NCI-H2227 (cell line): ENCODE measurements around the gene OSGEPL1.
"Not testable (repeated sequence)": the region's sequence is repeated elsewhere in the genome, so short reads cannot be mapped to it uniquely, and the experiment has no call there.

Source experiments
- DNase-seq: peaks from one replicate; lab custom pipeline; 2025; ENCODE audit not compliant: unreplicated experiment; lab: John Stamatoyannopoulos, UW

OSGEPL1 gene, protein sequence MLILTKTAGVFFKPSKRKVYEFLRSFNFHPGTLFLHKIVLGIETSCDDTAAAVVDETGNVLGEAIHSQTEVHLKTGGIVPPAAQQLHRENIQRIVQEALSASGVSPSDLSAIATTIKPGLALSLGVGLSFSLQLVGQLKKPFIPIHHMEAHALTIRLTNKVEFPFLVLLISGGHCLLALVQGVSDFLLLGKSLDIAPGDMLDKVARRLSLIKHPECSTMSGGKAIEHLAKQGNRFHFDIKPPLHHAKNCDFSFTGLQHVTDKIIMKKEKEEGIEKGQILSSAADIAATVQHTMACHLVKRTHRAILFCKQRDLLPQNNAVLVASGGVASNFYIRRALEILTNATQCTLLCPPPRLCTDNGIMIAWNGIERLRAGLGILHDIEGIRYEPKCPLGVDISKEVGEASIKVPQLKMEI

DNA sequence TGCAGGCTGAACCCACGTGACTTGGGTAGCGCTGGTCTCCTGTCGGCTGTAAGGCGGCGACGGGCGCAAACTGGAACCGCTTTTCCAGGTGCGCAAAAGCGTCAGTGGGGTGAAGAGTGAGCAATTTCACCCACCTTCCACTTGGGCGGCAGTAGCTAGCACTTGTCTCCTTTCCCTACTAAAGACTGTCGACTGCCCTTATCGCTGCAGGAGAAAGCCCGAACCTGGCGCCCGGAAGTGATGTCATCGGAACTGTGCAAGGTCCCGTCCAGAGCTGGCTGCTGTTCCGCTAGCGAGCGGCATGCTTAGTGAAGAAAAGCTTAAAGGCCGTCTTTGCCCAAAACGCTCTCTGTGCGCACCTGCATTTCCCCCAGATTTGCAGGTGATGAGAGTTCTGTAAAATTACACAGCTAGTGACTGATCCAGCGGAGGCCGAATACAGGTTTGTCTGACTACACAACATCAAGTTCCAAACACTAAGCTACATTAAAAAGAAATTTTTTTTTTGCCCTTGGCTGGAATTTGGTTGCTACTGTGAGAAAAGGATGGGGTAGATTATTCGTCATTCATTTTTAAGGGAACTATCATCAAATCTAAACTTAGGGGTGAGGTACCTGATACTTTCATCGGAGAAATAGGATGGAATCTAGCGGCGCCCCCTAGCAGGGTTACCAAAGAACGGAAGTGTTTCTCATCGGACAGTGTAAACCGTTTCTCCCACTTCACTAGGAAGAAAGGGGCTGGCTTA, at the start of gene OSGEPL1:
Gene OSGEPL1 (minus strand): TSS at position 242 of the 748 bp plus-strand sequence. CDS start 1,152 bp downstream, outside the sequence.
- peak; percentile 98 for DNase-seq

DNA sequence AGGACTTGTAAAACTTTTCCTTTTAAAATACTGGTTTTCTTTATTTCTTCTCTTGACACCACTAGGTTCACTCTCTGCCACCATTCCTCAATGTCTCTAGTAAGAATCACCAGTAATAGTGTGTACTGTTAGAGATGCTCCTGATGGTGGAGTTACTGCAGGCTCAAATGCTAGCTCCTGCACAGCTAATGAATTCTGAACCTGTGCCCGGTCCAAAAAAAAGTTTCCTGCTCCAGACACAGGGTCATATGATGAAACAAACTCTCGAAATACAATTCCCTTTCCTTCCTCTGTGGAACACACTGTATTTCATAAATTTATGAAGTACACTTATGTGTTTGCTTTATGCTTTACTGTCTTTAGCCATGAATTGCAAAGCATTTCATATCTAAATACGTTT, 40.8 kb upstream of the OSGEPL1 start:
- no peak for DNase-seq

DNA sequence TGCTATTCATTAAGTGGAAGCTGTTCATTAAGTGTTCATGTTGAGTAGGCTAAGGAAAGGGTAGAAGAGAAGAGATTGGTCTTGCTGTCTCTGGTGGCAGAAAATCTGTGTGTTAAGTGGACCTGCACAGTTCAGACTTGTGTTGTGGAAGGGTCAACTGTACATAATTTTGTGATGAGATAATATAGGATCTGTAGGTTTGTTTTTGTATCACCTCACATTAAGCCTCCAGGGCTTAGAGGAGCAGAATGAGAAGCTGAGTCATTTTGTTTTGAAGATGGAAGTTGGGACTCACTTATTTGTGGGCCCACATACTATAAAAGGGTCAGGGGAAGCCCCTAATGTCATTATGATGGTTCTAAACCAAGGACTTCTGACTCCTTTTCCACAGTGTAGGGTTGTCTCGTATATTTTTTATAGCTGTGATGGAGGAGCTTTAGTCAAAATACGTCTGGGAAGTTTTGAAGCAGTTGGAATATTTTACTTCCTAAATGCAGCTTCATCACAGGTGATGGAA, 39.9 kb upstream of the OSGEPL1 start:
- no peak for DNase-seq

DNA sequence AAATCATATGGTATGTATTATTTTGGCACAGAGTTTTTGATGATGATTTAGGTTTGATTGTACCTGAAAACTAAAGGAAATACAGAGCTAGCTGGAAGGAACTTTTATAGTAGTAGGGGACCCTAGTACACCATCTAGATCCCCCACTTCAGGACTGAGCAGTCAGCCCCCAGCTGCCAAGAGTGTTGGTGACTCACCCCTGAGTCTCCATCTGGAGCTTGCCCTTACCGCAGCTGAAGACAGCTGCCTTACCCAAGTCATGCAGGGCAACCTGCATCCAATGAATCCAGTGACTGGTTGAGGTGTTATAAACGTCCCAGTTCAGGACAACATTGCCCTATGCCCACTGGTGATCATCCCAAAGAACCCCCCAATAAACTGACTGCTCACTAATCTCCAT, 36.9 kb upstream of the OSGEPL1 start:
- DNase-seq = no peak

DNA sequence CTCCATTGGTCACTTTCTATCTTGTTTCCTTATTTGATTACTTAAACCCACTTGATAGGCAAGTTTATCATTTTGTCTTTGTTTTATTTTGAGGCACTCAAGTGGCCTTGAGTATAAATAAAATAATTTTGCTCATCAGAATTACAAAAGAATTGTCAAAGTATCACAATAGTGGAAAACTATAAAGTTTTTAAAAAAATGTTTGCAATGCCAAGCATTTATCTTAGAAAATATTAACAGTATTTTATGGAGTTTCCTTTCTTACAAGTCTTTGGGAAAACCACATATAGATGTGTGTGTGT, 36.4 kb upstream of the OSGEPL1 start:
- no peak for DNase-seq

DNA sequence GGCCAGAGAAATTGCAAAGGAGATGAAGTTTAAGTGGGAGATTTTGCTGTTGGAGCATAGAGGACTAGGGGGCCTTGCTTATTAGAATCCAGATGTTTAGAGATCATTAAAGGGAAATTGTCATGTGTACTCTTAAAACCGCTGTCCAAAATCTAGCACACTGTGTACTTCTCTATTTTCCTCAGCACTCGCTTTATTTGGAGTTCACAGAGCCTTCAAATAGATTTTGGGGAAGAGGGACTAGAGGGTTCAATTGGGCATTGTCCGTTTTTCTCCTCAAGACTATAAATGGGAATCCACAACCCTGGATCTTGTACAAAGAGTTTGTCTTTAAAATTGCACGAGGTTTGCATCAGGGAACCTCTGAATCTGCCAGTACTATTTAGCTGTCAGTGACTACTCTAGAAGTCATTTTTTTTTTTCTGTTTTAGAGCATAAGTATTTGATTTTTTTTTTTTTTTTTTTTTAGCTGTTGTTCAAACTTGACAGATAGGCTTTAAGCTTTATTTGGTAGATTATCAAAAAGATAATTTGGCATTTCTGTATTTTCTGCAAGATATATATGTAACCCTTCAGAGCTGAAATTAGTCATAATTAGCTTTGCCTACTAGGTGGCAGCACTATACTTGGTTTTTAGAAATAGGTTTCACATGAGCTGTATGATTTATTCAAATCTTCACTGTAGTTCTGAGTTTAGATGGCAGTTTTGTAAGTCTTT, 35.9 kb upstream of the OSGEPL1 start:
- peak; percentile 20 for DNase-seq

DNA sequence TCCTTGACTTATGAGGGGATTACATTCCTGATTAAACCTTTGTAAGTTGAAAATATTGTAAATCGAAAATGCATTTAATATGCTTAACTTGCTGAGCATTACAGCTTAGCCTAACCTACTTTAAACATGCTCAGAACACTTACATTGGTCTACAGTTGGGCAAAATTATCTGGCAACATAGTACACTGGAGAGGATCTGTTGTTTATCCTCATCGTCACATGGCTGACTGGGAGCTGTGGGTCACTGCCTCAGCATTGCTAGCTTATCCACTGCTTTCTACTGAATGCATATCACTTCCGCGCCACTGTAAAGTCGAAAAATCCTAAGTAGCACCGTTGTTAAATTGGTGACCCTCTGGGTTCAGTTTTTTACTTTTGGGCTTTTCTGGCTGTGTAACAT, 35.3 kb upstream of the OSGEPL1 start:
- no peak for DNase-seq

DNA sequence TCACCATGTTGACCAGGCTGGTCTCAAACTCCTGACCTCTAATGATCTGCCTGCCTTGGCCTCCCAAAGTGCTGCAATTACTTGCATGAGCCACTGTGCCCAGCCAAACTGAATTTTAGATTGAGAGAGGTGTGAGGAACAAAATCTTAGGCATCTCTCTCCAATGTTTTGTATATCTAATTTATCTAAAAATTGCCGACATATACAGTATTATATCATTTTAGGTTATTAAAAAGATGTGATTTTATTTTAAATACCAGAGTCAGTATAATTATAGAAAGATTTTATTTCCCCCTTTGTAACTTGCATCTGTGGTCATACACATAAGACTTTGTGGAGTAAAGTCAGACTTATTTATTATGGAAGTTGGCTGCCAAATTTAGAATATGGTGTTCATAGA, 31.7 kb upstream of the OSGEPL1 start:
- DNase-seq = no peak

DNA sequence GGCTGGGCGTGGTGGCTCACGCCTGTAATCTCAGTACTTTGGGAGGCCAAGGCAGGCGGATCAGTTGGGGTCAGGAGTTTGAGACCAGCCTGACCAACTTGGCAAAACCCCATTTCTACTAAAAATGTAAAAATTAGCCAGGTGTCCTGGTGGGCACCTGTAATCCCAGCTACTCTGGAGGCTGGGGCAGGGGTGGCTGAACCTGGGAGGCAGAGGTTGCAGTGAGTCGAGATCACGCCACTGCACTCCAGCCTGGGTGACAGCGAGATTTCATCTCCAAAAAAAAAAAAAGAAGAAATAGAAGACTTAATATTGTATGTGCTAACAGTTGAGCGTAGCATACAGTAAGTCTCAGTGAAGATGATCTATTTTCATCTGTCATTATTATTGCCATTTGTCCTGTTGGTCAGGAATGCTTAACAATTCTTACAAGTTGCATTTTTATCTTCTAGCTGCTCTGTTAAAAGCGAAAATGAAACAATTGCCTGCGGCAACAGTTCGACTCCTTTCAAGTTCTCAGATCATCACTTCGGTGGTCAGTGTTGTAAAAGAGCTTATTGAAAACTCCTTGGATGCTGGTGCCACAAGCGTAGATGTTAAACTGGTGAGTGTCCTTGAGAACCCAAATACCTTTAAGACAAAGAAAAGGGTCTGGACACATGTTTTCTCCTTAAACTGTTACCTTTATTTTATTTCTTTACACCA, 28.9 kb upstream of the OSGEPL1 start:
- no peak for DNase-seq

DNA sequence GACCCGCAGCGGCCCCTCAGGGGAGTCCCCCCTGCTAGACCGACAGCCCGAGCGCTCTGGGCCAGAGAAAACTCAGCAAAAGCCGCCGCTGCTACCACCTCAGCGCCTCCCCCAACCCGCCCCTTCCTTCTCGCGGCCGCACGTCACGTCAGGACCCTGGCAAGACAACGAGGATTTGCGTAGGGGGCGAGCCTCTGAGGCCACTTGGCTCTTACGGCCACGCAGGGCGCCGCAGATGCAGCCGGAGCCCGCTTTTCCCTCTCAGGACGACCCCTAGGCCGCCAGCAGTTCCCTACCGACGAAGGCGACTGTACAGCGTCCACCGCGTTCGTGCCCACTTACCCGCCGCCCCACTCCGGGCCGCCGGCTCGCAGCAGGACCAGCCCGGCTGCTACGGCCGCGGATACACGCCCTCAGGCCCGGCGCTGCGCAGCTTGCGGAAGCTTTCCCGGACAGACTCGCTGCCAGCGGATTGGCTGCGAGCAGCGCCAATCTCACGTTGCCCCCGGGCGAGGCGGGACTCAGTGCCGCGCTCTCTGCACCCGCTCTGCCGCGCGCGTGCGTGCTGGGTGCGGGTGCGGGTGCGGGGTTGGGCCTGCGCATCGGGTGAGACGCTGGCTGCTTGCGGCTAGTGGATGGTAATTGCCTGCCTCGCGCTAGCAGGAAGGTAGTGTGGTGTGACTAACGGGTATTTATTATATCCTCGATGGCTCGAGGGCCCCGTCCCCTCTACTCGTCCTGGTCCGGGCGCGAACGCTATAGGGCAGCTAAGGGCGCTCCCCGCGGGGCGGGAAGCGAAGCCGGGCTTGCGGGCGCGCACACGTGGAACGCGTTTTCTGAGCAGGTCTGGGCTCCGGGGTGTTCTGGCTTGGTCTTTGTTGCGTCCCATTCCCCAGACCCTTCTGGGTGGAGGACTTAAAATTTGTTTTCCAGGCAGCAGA, 21.6 kb upstream of the OSGEPL1 start, which contains the start of the genes ORMDL1 and PMS1:
Gene ORMDL1 (minus strand): TSS at position 413 of the 941 bp plus-strand sequence. CDS start 1,744 bp downstream, outside the sequence.
Gene PMS1 (plus strand): TSS at position 524 of the 941 bp plus-strand sequence. CDS start 7,360 bp downstream, outside the sequence.
- peak; percentile 99 for DNase-seq

DNA sequence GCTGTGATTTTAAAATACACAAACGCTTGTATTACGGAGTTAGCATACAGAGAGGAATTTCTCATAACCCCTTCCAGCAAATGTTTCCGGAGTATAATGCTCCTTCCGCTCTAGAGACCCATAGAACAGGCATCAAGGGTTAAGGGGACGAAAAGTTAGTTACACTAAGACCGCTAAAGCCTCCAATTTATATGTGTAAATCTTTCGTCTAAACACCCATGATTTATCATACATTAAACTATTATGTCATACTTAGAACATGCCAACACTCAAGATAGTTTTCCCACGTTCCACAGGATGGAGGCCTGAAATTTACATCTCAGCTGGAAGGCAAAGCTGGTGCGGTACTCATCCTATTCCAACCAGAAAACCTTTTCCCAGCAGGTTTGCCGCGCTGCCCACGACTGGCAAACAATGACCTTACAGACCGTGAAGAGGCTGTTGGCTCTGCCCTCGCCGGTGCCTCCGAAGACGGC, 20.9 kb upstream of the OSGEPL1 start:
- DNase-seq = peak; percentile 69

DNA sequence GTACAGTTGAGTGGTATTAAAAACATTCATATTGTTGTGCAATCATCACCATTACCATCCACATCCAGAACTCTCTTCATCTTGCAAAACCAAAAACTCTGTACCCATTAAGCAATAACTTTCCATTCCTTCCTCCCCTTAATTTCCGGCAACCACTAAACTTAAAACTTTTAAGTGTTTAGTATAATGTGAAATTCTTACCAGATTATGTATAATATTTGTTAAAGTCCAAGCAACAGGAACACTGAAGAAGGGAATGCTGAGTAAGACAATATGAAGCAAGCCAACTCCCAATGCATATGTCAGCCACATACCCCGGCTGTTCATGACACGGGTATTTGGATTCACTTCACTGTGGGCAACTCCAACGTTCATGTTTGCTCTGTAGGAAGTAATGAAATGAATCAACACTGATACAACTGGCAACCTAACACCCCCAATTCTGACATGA, 19.7 kb upstream of the OSGEPL1 start:
- DNase-seq = no peak

DNA sequence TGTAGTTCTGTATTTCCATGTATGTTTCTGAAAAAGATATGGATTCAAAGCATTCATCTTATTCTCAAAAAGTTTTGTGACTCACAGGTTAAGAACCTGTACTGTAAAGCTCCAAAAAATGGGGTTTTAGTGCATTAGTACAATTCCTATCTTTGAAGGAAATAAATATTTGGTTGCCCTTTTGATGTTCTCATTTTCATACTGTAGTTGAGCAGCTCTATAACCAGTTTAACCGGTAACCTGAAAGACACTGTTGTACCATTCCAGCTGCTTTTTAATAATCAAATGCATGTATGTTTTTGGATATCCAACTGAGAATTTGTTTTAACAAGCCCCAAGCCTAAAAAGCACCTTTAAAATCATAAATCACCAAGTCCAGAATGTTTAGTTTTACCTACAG, 9.6 kb upstream of the OSGEPL1 start:
- DNase-seq = no peak

DNA sequence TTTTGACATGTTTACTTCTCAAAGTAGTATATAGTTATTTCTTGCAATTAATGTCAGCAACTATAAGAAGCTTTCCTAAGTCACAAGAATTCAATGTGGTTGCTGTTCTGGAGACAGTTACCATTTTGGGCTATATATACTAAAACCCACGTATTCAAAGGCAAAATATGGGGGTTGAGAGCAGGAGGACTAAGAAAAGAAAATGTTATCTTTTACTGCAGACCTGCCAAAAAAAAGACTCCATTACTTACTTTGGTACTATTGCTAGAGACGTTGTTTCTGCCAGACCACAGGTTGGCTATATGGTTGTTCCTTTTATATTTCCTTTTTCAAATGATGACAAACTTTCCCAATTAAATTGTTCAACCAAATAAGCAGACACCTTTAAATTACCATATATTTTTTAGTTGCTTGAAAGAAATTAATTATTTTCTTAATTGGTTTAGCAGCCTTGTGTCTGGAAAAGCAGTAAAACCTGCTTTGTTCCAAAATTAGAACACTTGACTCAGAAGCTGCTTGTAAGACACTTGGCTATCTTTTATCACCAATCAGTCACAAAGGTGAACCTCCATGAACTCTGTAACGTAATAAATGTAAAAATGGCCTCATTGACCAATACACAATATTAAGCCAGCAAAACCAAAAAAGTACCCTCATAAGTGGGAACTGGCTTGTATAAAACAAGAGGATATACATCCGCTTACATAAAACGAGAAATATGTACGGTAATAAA, 8.2 kb upstream of the OSGEPL1 start:
- DNase-seq = no peak

DNA sequence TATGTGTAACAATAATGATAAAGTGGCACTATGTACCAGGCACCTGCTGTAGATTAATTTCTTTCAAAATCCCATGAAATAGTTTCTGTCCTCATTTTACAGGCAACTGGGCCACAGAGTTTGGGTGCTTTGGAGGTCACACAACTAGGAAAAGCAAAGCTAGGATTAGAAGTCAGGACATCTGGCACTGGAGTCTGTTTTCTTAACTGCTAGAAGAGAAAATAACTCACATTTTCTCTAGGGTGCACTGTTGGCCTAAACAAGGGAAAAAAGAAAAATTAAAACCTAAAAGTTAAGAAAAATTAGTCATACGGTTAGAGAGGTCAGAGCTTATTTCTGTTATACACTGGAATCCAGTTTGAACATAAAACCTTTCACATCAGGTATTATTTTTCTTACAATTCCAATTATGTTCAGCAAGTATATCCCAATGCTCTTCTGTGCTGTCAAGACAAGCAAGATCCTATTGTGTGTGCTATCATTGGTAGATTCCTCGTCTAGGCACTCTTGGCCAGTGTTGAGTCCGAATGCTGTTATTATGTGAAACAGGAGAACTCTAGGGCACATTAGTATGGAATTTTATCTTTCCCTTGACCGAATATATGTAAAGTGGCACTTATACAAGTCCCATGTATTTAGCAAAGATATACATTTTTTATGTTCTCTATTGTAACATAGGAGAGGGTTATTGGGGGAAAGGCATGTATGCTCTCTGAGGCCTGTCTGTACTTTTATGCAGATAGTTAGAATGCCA, 1.5 kb upstream of the OSGEPL1 start:
- no peak for DNase-seq

DNA sequence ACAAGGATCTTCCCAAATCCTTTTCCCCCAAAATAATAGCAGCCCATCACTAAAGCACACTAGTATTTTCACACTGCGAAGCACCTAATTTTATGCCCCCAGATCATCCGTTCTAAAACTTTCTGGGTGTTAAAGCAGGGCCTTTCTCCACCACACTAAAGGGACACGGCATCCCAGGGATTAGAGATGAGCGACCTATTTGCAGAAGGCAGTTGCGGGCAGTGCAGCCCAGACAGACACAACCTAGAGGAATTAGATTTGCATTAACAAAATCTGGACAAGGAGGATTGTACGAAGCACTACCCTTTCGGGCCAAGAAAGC, 402 bp downstream of the OSGEPL1 start:
- DNase-seq = no peak

DNA sequence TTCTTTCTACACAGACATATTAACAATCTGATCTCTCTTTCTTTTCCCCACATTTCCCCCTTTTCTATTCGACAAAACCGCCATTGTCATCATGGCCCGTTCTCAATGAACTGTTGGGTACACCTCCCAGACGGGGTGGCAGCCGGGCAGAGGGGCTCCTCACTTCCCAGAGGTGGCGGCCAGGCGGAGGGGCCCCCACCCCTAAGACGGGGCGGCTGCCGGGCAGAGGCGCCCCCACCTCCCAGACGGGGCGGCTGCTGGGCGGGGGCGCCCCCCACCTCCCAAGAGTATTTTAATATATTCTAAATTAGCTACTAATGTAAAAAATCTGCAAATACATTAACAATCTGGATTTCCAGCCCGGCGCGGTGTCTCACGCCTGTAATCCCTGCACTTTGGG, 2.4 kb downstream of the OSGEPL1 start:
- DNase-seq = not testable (repeated sequence)

DNA sequence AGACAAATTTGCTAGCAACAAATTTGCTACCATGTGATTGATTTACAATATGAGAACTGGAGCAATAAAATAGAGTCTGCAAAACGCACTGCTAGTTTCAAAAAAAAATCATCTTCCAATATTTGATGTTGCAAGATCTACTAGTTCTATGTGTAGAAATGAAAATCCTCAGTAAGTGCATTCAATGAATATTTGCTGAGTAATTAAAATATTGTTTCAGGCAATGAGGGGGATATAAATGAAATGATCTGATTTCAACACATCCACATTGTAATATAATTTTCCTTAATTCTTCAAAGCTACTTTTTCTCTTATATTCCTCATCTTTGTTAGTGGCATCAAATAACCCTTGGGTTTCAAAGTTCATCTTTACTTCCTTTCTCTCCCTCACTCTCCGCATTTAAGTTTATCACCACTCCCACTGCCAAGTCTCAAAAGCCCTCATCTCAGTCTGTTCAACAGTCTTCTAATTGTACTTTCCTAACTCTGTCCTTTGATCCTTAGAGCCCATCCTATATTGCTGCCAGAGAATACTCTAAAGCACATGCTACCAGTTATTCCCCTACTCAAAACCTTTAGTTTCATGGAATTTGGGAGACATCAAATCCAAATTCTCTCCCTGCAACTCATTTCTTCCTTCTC, 6.2 kb downstream of the OSGEPL1 start:
- no peak for DNase-seq
